NCI-H2196 (cell line): ENCODE data around the gene TSPAN18.
A peak's percentile ranks its signal among the peaks of the same experiment; 100 is the strongest.

Experiments
- DNase-seq: peaks from one replicate; lab custom pipeline; 2025; ENCODE audit not compliant: unreplicated experiment; lab: John Stamatoyannopoulos, UW

The TSPAN18 gene

DNA sequence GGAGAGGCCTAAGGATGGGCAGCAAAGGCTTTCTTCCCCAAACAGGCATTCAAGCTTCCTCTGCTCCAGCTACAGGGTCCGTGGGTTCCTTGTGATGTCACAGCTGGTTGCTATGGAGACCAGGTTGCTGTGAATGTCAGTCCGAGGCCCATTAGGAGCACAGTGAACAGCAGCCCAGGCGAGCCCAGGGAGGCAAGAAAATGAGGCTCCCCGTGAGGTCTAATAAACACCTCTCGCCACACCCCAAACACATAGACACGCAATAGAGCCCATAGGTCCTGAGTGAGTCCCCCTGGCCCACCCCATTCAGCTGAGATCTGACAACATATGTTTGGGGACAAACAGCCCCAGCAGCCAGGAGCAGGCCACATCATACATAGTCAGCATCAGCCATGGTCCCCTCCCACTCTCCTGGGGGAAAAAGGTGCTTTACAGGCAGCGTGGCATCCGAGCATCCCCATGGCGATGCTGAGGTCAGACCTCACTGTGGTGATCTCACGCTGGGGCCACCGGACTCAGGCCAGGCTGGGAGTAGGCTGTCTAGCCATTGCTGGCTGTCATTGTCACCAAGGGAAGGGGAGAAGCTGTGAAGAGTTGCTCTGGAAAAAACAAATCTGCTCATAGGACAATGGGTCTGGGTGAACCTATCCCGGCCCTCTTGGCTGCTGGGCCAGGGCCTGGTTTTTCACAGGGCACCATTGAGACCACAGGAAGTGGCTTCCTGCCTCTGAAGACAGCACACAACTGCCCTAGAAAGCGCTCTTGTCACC is 247.1 kb downstream of the TSPAN18 start:
- no peak for DNase-seq

DNA sequence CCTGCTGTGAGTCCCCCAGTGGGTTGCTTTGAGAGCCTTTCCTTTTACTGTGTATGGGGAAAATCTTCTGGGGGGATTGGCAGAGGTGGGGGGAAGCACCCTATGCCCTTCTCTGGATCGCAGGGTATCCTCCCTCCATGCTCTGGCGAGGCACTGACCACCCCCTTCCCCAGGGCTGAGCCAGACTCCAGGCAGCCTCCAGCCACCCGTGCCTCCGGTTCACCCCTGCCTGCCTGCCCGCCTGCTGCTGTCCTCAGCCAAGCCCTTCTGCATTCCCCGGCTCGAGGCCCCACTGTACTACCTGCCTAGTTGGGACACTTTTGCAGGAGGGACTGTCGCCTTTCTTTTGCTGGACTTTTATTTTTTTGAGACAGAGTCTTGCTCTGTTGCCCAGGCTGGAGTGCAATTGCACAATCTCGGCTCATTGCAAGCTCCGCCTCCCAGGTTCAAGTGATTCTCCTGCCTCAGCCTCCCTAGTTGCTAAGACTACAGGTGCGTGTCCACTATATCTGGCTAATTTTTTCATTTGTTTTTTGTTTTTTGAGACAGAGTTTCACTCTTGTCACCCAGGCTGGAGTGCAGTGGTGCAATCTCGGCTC is 247.7 kb downstream of the TSPAN18 start:
- DNase-seq, result no peak

DNA sequence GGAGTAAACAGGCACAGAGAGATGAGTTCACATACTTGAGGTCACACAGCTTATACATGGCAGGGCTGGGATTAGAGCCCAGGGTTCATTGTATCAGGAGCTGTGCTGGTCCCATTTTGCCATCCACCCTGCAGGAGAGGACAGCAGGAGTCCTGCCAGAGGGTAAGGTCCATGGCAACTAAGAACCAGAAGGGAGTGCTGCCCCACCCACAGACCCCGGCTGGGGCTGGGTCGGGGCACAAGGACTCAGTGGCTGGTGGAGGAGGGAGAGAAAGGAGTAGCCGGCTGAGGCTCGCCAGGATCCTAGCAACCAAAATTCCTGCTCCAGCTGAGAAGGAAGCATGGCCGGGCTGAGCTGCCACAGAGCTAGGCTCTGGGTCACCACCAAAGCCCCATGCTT is 249.8 kb downstream of the TSPAN18 start:
- DNase-seq, result no peak

- no peak for DNase-seq
Observed at GRCh38 chr11:44977493-44977984, 250.8 kb downstream of the TSPAN18 start.

GRCh38 chr11:44978274-44978960 is 251.7 kb downstream of the TSPAN18 start:
- DNase-seq, result no peak

DNA sequence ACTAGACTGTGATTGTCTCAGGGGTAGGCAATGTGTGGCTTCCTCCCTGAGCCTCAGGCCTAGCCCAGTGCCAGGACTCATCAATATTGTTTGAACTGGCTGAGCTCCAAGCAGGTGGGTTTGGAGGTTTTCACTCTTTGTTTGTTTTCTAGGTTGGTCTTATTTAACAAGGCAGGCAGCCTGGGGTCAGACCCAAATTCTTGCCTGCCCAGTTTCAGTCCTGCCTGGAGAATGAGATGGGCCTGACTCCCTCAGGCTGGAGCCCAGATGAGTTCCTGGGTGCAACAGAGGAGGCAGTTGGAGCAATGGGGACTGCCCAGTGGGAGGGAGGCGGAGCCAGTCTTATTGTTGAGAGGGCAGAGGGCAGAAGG is 252.2 kb downstream of the TSPAN18 start:
- DNase-seq, result peak; percentile 93

GRCh38 chr11:44979543-44980399 is 253.0 kb downstream of the TSPAN18 start:
- DNase-seq, result peak; percentile 95

DNA sequence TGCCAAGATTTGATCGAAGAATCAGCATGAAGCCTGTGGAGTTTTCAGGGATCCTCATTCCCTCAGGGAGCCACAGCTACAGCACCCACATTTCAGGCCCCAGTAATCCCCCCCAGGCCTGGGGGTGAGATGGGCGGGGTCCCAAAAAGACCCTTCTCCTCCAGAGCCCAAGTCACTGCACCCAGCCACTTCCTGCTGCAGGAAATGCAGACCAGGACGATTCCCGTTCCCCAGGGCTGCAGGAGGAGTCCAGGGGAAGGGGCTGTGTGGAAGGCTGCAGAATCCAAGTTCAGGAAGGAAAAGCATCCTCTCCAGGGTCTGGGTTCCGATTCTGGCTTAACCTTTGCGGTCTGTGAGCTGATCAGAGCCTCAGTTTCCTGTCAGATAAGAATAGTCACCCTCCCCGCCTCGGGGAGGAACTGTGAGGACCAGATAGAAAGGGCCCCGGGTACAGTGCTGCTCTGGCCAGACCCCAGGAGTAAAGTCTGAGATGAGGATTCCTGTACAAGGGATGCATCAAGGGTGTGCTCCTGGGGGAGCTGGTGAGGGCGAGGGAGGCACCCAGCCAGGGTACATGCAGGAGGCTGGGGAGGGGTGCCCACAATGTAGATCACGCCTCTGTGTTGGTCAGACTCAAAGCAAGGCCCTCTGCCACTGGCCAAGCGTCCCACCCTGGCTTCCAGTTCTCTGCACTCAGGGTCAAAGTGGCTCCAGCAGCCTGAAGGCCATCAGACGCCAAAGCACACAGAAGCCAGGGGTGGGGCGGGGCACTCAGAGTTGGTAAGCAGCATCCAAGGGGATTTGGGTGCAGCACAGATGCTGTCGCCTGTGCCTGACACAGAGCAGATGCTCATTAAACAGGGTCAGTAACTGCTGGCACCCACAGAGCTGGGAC is 254.0 kb downstream of the TSPAN18 start:
- DNase-seq, result no peak
